ENCODE measurements around the gene KLK12.

KLK12 gene

GRCh38 chr19:51065221-51065960 lies 30.6 kb upstream of the KLK12 start:
- H3K4me3 Mint-ChIP-seq, result peak overlapping the region; percentile 27
- H3K27ac Mint-ChIP-seq, result no peak overlapping the region
- H3K36me3 Mint-ChIP-seq (ENCODE audit: low read depth), result no peaks in the 10 kb centered on the region
- peaks cover 33% of the 10 kb centered on the region for H3K27me3 Mint-ChIP-seq (ENCODE audit: low read depth)
- no peaks in the 10 kb centered on the region for H3K9me3 Mint-ChIP-seq
- H3K4me1 Mint-ChIP-seq (ENCODE audit: low read depth), result no peaks in the 10 kb centered on the region

GRCh38 chr19:51064534-51065220 lies 29.9 kb upstream of the KLK12 start, which contains the start of gene KLK13:
Gene KLK13 (minus strand): TSS chr19:51065092. CDS start chr19:51065067, 25 bp downstream.
- Mint-ChIP-seq H3K27ac (no peak within 1 kb of the TSS), H3K36me3 (ENCODE audit: low read depth) (no peaks in the 10 kb centered on the region), H3K4me3 (peak within 1 kb of the TSS; percentile 27), H3K9me3 (no peaks in the 10 kb centered on the region), H3K27me3 (ENCODE audit: low read depth) (peaks cover 33% of the 10 kb centered on the region), H3K4me1 (ENCODE audit: low read depth) (no peaks in the 10 kb centered on the region)

GRCh38 chr19:51063664-51064063 lies 28.9 kb upstream of the KLK12 start:
- Mint-ChIP-seq H3K27me3 (ENCODE audit: low read depth) (peaks cover 33% of the 10 kb centered on the region), H3K36me3 (ENCODE audit: low read depth) (no peaks in the 10 kb centered on the region), H3K27ac (no peak overlapping the region), H3K4me1 (ENCODE audit: low read depth) (no peaks in the 10 kb centered on the region), H3K4me3 (no peak overlapping the region), H3K9me3 (no peaks in the 10 kb centered on the region)

DNA sequence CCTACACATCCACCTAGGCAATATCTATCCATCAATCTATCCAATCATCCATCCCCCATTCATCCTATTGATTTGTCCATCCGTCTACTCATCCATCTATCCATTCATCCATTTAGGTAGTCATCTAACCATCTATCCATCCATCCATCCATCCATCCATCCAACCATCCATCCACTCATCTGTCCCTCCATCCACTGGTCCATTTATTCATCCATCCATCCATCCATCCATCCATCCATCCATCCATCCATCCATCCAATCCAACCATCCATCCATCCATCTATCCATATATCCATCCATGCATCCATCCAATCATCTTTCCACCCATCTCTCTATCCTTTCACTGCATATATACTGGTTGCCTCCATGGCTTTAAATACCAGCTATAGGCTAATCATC lies 26.2 kb upstream of the KLK12 start:
- Mint-ChIP-seq H3K27me3 (ENCODE audit: low read depth) (peaks cover 23% of the 10 kb centered on the region), H3K9me3 (no peaks in the 10 kb centered on the region), H3K27ac (no peak overlapping the region), H3K4me1 (ENCODE audit: low read depth) (no peaks in the 10 kb centered on the region), H3K36me3 (ENCODE audit: low read depth) (no peaks in the 10 kb centered on the region), H3K4me3 (no peak overlapping the region)

GRCh38 chr19:51060336-51060735 lies 25.5 kb upstream of the KLK12 start:
- Mint-ChIP-seq H3K36me3 (ENCODE audit: low read depth) (no peaks in the 10 kb centered on the region), H3K27ac (no peak overlapping the region), H3K4me3 (no peak overlapping the region), H3K4me1 (ENCODE audit: low read depth) (no peaks in the 10 kb centered on the region), H3K27me3 (ENCODE audit: low read depth) (peaks cover 23% of the 10 kb centered on the region), H3K9me3 (no peaks in the 10 kb centered on the region)

DNA sequence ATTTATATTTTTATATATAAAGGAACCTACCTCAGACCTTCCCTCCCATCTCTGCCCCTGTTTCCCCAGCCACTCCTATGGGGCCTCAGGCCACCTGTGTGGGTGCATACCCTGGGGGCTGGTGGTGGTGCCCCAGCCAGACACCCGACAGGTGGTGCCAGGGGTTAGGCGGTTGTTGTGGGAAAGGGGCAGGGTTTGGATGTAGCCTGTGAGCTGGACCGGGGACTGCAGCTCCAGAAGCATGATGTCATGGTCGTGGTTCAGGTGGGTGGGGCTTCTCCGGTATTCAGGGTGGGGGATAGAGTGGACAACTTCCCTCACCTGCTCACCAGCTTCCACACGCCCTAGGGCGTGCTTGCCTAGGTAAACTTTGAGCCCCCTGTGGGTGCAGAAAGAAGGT lies 24.9 kb upstream of the KLK12 start:
- Mint-ChIP-seq H3K4me1 (ENCODE audit: low read depth) (no peaks in the 10 kb centered on the region), H3K27ac (no peak overlapping the region), H3K4me3 (no peak overlapping the region), H3K36me3 (ENCODE audit: low read depth) (no peaks in the 10 kb centered on the region), H3K9me3 (no peaks in the 10 kb centered on the region), H3K27me3 (ENCODE audit: low read depth) (peaks cover 26% of the 10 kb centered on the region)

DNA sequence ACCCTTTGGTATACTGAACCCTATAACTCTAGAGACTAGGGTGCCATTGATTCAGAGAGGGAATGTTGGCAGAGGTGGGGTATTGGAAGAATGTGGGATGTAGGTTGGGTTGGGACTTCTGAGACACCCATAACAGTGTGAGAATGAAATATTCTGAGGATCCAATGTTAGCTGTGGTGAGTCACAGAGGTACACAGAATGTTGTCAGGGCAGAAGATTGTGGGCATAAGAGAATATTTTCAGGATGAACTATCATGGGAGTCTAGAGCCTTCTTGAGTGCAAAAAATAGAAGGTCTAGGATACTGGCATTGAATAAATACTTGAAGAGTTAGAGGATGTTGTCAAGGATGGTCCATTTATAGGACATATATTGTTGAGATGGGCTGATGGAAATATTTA lies 21.1 kb upstream of the KLK12 start:
- H3K4me3 Mint-ChIP-seq, result no peak overlapping the region
- H3K27me3 Mint-ChIP-seq (ENCODE audit: low read depth), result peaks cover 28% of the 10 kb centered on the region
- H3K9me3 Mint-ChIP-seq, result no peaks in the 10 kb centered on the region
- no peak overlapping the region for H3K27ac Mint-ChIP-seq
- H3K4me1 Mint-ChIP-seq (ENCODE audit: low read depth), result no peaks in the 10 kb centered on the region
- H3K36me3 Mint-ChIP-seq (ENCODE audit: low read depth), result no peaks in the 10 kb centered on the region

GRCh38 chr19:51047031-51047335 lies 12.2 kb upstream of the KLK12 start:
- Mint-ChIP-seq H3K27me3 (ENCODE audit: low read depth) (peaks cover 3% of the 10 kb centered on the region), H3K4me1 (ENCODE audit: low read depth) (no peaks in the 10 kb centered on the region), H3K27ac (no peak overlapping the region), H3K36me3 (ENCODE audit: low read depth) (no peaks in the 10 kb centered on the region), H3K9me3 (no peaks in the 10 kb centered on the region), H3K4me3 (no peak overlapping the region)

GRCh38 chr19:51044327-51044726 lies 9.5 kb upstream of the KLK12 start:
- Mint-ChIP-seq H3K27me3 (ENCODE audit: low read depth) (peaks cover 3% of the 10 kb centered on the region), H3K27ac (no peak overlapping the region), H3K4me3 (no peak overlapping the region), H3K9me3 (no peaks in the 10 kb centered on the region), H3K36me3 (ENCODE audit: low read depth) (no peaks in the 10 kb centered on the region), H3K4me1 (ENCODE audit: low read depth) (no peaks in the 10 kb centered on the region)

- Mint-ChIP-seq H3K27me3 (ENCODE audit: low read depth) (peaks cover 3% of the 10 kb centered on the region), H3K4me3 (no peak overlapping the region), H3K36me3 (ENCODE audit: low read depth) (no peaks in the 10 kb centered on the region), H3K9me3 (no peaks in the 10 kb centered on the region), H3K4me1 (ENCODE audit: low read depth) (no peaks in the 10 kb centered on the region), H3K27ac (no peak overlapping the region)
Measured at GRCh38 chr19:51043497-51043896, 8.7 kb upstream of the KLK12 start.

DNA sequence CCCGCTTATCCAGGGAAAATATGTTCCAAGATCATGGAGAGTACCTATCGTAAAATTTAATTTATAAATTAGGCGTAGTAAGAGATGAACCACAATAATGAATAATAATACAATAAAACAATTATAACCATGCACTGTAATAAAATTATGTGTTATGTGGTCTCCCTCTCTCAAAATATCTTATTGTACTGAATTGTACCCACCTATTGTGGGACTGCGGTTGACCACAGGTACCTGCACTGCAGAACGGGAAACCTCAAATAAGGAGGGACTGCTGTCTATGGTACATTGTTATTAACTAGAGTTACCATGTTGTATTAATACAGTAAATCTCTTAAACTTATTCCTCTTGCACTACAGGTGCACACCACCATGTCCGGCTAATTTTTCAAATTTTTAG lies 5.3 kb upstream of the KLK12 start:
- Mint-ChIP-seq H3K36me3 (ENCODE audit: low read depth) (no peaks in the 10 kb centered on the region), H3K27me3 (ENCODE audit: low read depth) (no peaks in the 10 kb centered on the region), H3K4me3 (no peak overlapping the region), H3K9me3 (no peaks in the 10 kb centered on the region), H3K4me1 (ENCODE audit: low read depth) (no peaks in the 10 kb centered on the region), H3K27ac (no peak overlapping the region)

GRCh38 chr19:51036519-51036918 lies 1.7 kb upstream of the KLK12 start:
- H3K36me3 Mint-ChIP-seq (ENCODE audit: low read depth), result no peaks in the 10 kb centered on the region
- no peak overlapping the region for H3K4me3 Mint-ChIP-seq
- no peaks in the 10 kb centered on the region for H3K9me3 Mint-ChIP-seq
- no peaks in the 10 kb centered on the region for H3K4me1 Mint-ChIP-seq (ENCODE audit: low read depth)
- H3K27me3 Mint-ChIP-seq (ENCODE audit: low read depth), result no peaks in the 10 kb centered on the region
- H3K27ac Mint-ChIP-seq, result no peak overlapping the region

DNA sequence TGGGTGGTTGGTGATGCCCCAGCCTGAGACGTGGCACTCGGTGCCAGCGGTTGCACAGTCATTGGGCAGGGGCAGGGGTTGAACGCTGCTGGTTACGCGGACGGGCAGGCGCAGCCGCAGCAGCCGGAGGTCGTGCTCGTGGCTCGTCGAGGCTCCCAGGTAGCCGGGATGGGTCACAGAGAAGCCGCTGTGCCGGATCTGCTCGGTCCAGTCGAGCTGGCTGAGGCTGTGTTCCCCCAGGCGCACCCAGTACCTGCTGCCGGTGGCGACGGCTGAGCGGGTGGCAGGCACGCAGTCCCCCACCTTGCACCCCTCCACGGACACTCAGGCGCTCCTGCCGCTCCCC lies 2.9 kb downstream of the KLK12 start:
- Mint-ChIP-seq H3K9me3 (no peaks in the 10 kb centered on the region), H3K27me3 (ENCODE audit: low read depth) (peaks cover 1% of the 10 kb centered on the region), H3K36me3 (ENCODE audit: low read depth) (no peaks in the 10 kb centered on the region), H3K4me3 (no peak overlapping the region), H3K4me1 (ENCODE audit: low read depth) (no peaks in the 10 kb centered on the region), H3K27ac (no peak overlapping the region)

DNA sequence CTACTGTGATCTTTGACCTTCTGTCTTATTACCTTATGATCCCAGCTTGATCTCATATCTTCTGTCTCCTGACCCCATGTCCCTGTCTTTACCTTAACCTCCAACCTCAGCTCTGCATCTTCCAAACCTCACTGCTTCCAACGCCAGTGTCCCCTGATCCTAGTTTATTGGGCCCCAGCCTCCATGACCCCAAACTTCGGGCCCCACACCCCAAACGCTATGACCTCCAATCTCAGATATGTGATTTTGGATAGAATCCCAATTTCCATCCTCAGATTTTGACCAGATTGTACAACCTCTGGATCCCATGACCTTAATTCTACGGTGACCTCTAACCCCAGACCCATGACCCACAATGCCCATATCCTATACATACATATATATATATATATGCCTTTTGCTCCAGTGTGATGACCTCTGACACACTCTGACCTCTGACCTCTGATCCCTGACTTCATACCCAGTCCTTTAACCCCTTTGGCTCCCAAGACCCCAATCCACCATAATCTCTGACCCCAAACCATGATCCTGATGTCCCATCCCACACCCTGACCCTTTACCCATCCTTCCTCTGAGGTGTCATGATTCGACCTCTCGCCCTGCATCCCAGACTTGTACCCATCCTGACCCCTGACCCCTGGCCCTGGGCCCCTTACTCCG lies 3.5 kb downstream of the KLK12 start:
- H3K9me3 Mint-ChIP-seq, result no peaks in the 10 kb centered on the region
- no peaks in the 10 kb centered on the region for H3K36me3 Mint-ChIP-seq (ENCODE audit: low read depth)
- no peak overlapping the region for H3K27ac Mint-ChIP-seq
- no peaks in the 10 kb centered on the region for H3K4me1 Mint-ChIP-seq (ENCODE audit: low read depth)
- H3K4me3 Mint-ChIP-seq, result no peak overlapping the region
- peaks cover 4% of the 10 kb centered on the region for H3K27me3 Mint-ChIP-seq (ENCODE audit: low read depth)

- no peaks in the 10 kb centered on the region for H3K36me3 Mint-ChIP-seq (ENCODE audit: low read depth)
- H3K27me3 Mint-ChIP-seq (ENCODE audit: low read depth), result peaks cover 4% of the 10 kb centered on the region
- H3K27ac Mint-ChIP-seq, result no peak overlapping the region
- no peak overlapping the region for H3K4me3 Mint-ChIP-seq
- H3K9me3 Mint-ChIP-seq, result no peaks in the 10 kb centered on the region
- no peaks in the 10 kb centered on the region for H3K4me1 Mint-ChIP-seq (ENCODE audit: low read depth)
Measured at GRCh38 chr19:51030631-51031030, 4.2 kb downstream of the KLK12 start.
